Mesothelial cell of epicardium (in vitro differentiated cells): ENCODE measurements around the gene TCEANC. TPM values are rescaled to one million over a fixed set of nuclear protein-coding genes. Genes with fewer than 3 reads are reported as not detected.

Experiments used
- DNase-seq, 2 experiments: peaks; one replicate each; pipeline ENCODE4 v3.0.0; 2021; ENCODE audit warnings: low spot score in 2 of 2; ENCODE audit not compliant: unreplicated experiment in 2 of 2
- H3K27ac Mint-ChIP-seq: 2 replicates; pipeline ENCODE4 v1.8.0; 2021; ENCODE audit warnings: mixed read lengths
- H3K27me3 Mint-ChIP-seq: 2 replicates; pipeline ENCODE4 v1.8.0; 2021; ENCODE audit warnings: low read depth, mixed read lengths
- H3K36me3 Mint-ChIP-seq: 2 replicates; pipeline ENCODE4 v1.8.0; 2021; ENCODE audit warnings: mixed read lengths
- H3K4me1 Mint-ChIP-seq: 2 replicates; pipeline ENCODE4 v1.8.0; 2021; ENCODE audit warnings: mixed read lengths
- H3K4me3 Mint-ChIP-seq: 2 replicates; pipeline ENCODE4 v1.8.0; 2021; ENCODE audit warnings: mild to moderate bottlenecking, moderate library complexity, mixed read lengths
- H3K9me3 Mint-ChIP-seq: 2 replicates; pipeline ENCODE4 v1.8.0; 2021; ENCODE audit warnings: mixed read lengths
- CTCF ChIP-seq: fragments of 200-600 bp; sonication (generic); IDR thresholded peaks from one replicate; pipeline ENCODE4 v1.5.0; 2021; ENCODE audit warnings: antibody characterized with exemption; ENCODE audit not compliant: unreplicated experiment
- total RNA-seq: library from RNA; stranded (reverse); gene quantifications from 3 replicates; pipeline ENCODE4 v1.2.1, GENCODE V29; 2021

TCEANC gene
- total RNA-seq, 1 donor from 2014 or later: 3.8 TPM

GRCh38 chrX:13711141-13711540 lies 58.2 kb downstream of the TCEANC start:
- Mint-ChIP-seq H3K4me3 (no peak overlapping the region), H3K27me3 (no peaks in the 10 kb centered on the region), H3K4me1 (no peaks in the 10 kb centered on the region), H3K36me3 (peaks cover 13% of the 10 kb centered on the region), H3K27ac (no peak overlapping the region), H3K9me3 (peaks cover 12% of the 10 kb centered on the region)
- no peak for TF ChIP-seq CTCF
- DNase-seq: no peak

Other genes with a start within 250 kb of the TCEANC start
- 8.4 to 12.3 TPM (median 11.3 TPM) in 3 replicates for gene EGFL6, start 83.5 kb upstream of the TCEANC start, total RNA-seq
- gene RAB9A, start 36.0 kb downstream of the TCEANC start, total RNA-seq: 18.6 to 21.0 TPM (median 20.6 TPM) in 3 replicates
- gene TRAPPC2, start 81.5 kb downstream of the TCEANC start, total RNA-seq: 20.2 to 22.0 TPM (median 21.5 TPM) in 3 replicates
- gene OFD1, start 81.6 kb downstream of the TCEANC start, total RNA-seq: 46.3 to 50.8 TPM (median 46.5 TPM) in 3 replicates
- gene GPM6B, start 164.0 kb downstream of the TCEANC start, total RNA-seq: 5.4 to 7.0 TPM (median 6.2 TPM) in 3 replicates